PC-3 (cell line): ENCODE results near the gene SLC6A9. TPM values are rescaled to one million over a fixed set of nuclear protein-coding genes. Genes with fewer than 3 reads are reported as not detected.

Source experiments
- ATAC-seq: fragments of 200-7000 bp; cut with Tn5 transposase; 2 replicates; pipeline ENCODE4 v1.9.1; 2020; ENCODE audit warnings: mild to moderate bottlenecking, moderate library complexity
- BruUV-seq: library from RNA; stranded (reverse); fragments of 400-500 nt; replicated peaks from 2 replicates; lab custom pipeline; 2021; lab: Mats Ljungman, UMichigan
- CTCF ChIA-PET: fragments of 300-600 bp; sonication (Branson Sonifier 250); formaldehyde crosslinking; loops from one replicate; lab custom pipeline; 2022; ENCODE audit warnings: antibody characterized with exemption; lab: Charles Lee
- POLR2A ChIA-PET: fragments of 300-600 bp; sonication (Branson Sonifier 250); formaldehyde crosslinking; loops from one replicate; lab custom pipeline; 2022; ENCODE audit warnings: antibody characterized with exemption; ENCODE audit not compliant: unreplicated experiment; lab: Charles Lee
- DNase-seq: peaks from one replicate; pipeline ENCODE4 v3.0.0-alpha.2; 2015
- H2AFZ ChIP-seq: fragments of 300-600 bp; sonication (generic); 2 replicates; pipeline ENCODE4 v1.6.0; 2016; ENCODE audit warnings: antibody characterized with exemption, low read length
- H3F3A ChIP-seq: fragments of 300-600 bp; sonication (generic); one replicate; pipeline ENCODE4 v1.6.0; 2017; ENCODE audit warnings: antibody characterized with exemption, low read length, control low read depth, mild to moderate bottlenecking; ENCODE audit not compliant: unreplicated experiment
- H3K27ac ChIP-seq: fragments of 300-600 bp; sonication (generic); 2 replicates; pipeline ENCODE4 v1.5.1; 2016; ENCODE audit warnings: mild to moderate bottlenecking, low read length
- H3K27me3 ChIP-seq: fragments of 300-600 bp; sonication (generic); 2 replicates; pipeline ENCODE4 v1.6.1; 2016; ENCODE audit warnings: low read length, mixed read lengths
- H3K36me3 ChIP-seq: fragments of 300-600 bp; sonication (generic); 2 replicates; pipeline ENCODE4 v1.6.1; 2016; ENCODE audit warnings: low read depth, mixed run types, low read length, mixed read lengths
- H3K4me1 ChIP-seq: fragments of 300-600 bp; sonication (generic); 2 replicates; pipeline ENCODE4 v1.5.1; 2016; ENCODE audit warnings: low read length; ENCODE audit not compliant: insufficient read depth
- H3K4me2 ChIP-seq: fragments of 300-600 bp; sonication (generic); 2 replicates; pipeline ENCODE4 v1.6.0; 2016; ENCODE audit warnings: low read length
- H3K4me3 ChIP-seq: fragments of 300-600 bp; sonication (generic); 2 replicates; pipeline ENCODE4 v1.5.1; 2016; ENCODE audit warnings: mild to moderate bottlenecking, low read length, mixed read lengths
- H3K79me2 ChIP-seq: fragments of 300-600 bp; sonication (generic); 2 replicates; pipeline ENCODE4 v1.6.1; 2017; ENCODE audit warnings: low read length, mixed read lengths
- H3K9ac ChIP-seq: fragments of 300-600 bp; sonication (generic); 2 replicates; pipeline ENCODE4 v1.6.0; 2016; ENCODE audit warnings: mild to moderate bottlenecking, low read length
- H3K9me2 ChIP-seq: fragments of 300-600 bp; sonication (generic); replicated peaks from 2 replicates; pipeline ENCODE4 v1.6.1; 2016; ENCODE audit warnings: mixed run types, low read length, mixed read lengths
- H3K9me3 ChIP-seq: fragments of 300-600 bp; sonication (generic); 2 replicates; pipeline ENCODE4 v1.6.1; 2016; ENCODE audit warnings: low read length, mixed read lengths
- H4K20me1 ChIP-seq: fragments of 300-600 bp; sonication (generic); 2 replicates; pipeline ENCODE4 v1.6.1; 2016; ENCODE audit warnings: low read length, mixed read lengths
- EZH2 ChIP-seq: fragments of 300-600 bp; sonication (generic); IDR thresholded peaks from one replicate; pipeline ENCODE4 v1.6.1; 2017; ENCODE audit warnings: antibody characterized with exemption, mild to moderate bottlenecking, low read length; ENCODE audit not compliant: unreplicated experiment
- EZH2phosphoT487 ChIP-seq: fragments of 300-600 bp; sonication (generic); IDR thresholded peaks from 2 replicates; pipeline ENCODE4 v1.6.1; 2018; ENCODE audit warnings: mild to moderate bottlenecking, antibody characterized with exemption, low read length, borderline replicate concordance
- intact Hi-C: fragments of 100-400 bp; cut with micrococcal nuclease; formaldehyde crosslinking; loops from 2 replicates; pipeline ENCODE4 v1.9.0; 2023
- total RNA-seq: library from RNA; depleted of rRNA; stranded (reverse); fragments of >200 nt; gene quantifications from 2 replicates; pipeline ENCODE4 v1.2.3, GENCODE V29; 2014
- TF ChIP-seq, protein P1 (sequence below): fragments of 300-600 bp; sonication (generic); conservative IDR thresholded peaks from 2 replicates; pipeline ENCODE4 v1.5.1; 2017; ENCODE audit warnings: antibody characterized with exemption, low read depth, mild to moderate bottlenecking, low read length

Gene SLC6A9
- total RNA-seq, 1 experiment from 2014 or later = 11.2 TPM

- no peak for TF ChIP-seq EZH2phosphoT487
- TF ChIP-seq EZH2 = no peak
- TF ChIP-seq, protein P1, sequence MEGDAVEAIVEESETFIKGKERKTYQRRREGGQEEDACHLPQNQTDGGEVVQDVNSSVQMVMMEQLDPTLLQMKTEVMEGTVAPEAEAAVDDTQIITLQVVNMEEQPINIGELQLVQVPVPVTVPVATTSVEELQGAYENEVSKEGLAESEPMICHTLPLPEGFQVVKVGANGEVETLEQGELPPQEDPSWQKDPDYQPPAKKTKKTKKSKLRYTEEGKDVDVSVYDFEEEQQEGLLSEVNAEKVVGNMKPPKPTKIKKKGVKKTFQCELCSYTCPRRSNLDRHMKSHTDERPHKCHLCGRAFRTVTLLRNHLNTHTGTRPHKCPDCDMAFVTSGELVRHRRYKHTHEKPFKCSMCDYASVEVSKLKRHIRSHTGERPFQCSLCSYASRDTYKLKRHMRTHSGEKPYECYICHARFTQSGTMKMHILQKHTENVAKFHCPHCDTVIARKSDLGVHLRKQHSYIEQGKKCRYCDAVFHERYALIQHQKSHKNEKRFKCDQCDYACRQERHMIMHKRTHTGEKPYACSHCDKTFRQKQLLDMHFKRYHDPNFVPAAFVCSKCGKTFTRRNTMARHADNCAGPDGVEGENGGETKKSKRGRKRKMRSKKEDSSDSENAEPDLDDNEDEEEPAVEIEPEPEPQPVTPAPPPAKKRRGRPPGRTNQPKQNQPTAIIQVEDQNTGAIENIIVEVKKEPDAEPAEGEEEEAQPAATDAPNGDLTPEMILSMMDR = no peak
- H3K4me1 ChIP-seq = peaks cover 14% of the 10 kb centered on the region
- H3K9me3 ChIP-seq = no peaks in the 10 kb centered on the region
- H3K9ac ChIP-seq = no peak overlapping the region
- peaks cover 2% of the 10 kb centered on the region; the same call in 1 of the 2 replicates for H3K36me3 ChIP-seq
- BruUV-seq = no TSS peak
- DNase-seq (no peak), ATAC-seq (no peak; the same call in 1 of the 2 replicates)
- no peak overlapping the region for H2AFZ ChIP-seq
- H3K4me2 ChIP-seq = no peak overlapping the region
- POLR2A ChIA-PET = no interaction called here
- intact Hi-C loops = no loop called here
- no peak overlapping the region for H3K27ac ChIP-seq
- H3K9me2 ChIP-seq = no peaks in the 10 kb centered on the region
- no peaks in the 10 kb centered on the region for H4K20me1 ChIP-seq
- H3F3A ChIP-seq = no peaks in the 10 kb centered on the region
- no peak overlapping the region for H3K4me3 ChIP-seq
- CTCF ChIA-PET = no interaction called here
- no peaks in the 10 kb centered on the region for H3K27me3 ChIP-seq
- peaks cover 12% of the 10 kb centered on the region for H3K79me2 ChIP-seq
Observed at GRCh38 chr1:43987159-43987902, 43.9 kb downstream of the SLC6A9 start.

GRCh38 chr1:43986712-43987111, 44.5 kb downstream of the SLC6A9 start:
- intact Hi-C loops = no loop called here

More at GRCh38 chr1:43986712-43987111, 44.5 kb downstream of the SLC6A9 start:
- H3K79me2 ChIP-seq = peaks cover 19% of the 10 kb centered on the region
- H3K4me2 ChIP-seq = no peak overlapping the region
- no TSS peak for BruUV-seq
- no peak for DNase-seq
- peaks cover 11% of the 10 kb centered on the region for H3K4me1 ChIP-seq
- no peak overlapping the region for H3K27ac ChIP-seq
- ATAC-seq = no peak
- no peaks in the 10 kb centered on the region for H3K9me3 ChIP-seq
- CTCF ChIA-PET = no interaction called here
- H3K36me3 ChIP-seq = peaks cover 8% of the 10 kb centered on the region; the same call in 1 of the 2 replicates
- H3K27me3 ChIP-seq = no peaks in the 10 kb centered on the region
- H4K20me1 ChIP-seq = no peaks in the 10 kb centered on the region
- no peak overlapping the region for H2AFZ ChIP-seq
- H3K9me2 ChIP-seq = no peaks in the 10 kb centered on the region
- no peak overlapping the region for H3K9ac ChIP-seq
- H3F3A ChIP-seq = no peaks in the 10 kb centered on the region
- TF ChIP-seq EZH2 (no peak), EZH2phosphoT487 (no peak)
- TF ChIP-seq, protein P1 = no peak
- POLR2A ChIA-PET = no interaction called here
- no peak overlapping the region for H3K4me3 ChIP-seq
